Amniotic epithelial cell (primary cell): ENCODE measurements around the gene ZMYND15.

Experiments used
- DNase-seq: peaks from one replicate; pipeline ENCODE4 v3.0.0-alpha.2; 2010; ENCODE audit warnings: low read depth

The ZMYND15 gene

GRCh38 chr17:4786516-4786915, 46.9 kb downstream of the ZMYND15 start:
- no peak for DNase-seq

- peak; percentile 29 for DNase-seq
These were observed 48.6 kb downstream of the ZMYND15 start for GRCh38 chr17:4788159-4788806.

- DNase-seq: no peak
These were observed 49.4 kb downstream of the ZMYND15 start, which contains the start of gene GLTPD2 for GRCh38 chr17:4788807-4789700. GLTPD2 (plus strand) TSS chr17:4788964; CDS start chr17:4789012, 48 bp downstream.

GRCh38 chr17:4789701-4789950, 50.0 kb downstream of the ZMYND15 start:
- no peak for DNase-seq

GRCh38 chr17:4789951-4790704, 50.5 kb downstream of the ZMYND15 start:
- DNase-seq: peak; percentile 96

GRCh38 chr17:4790705-4791088, 51.1 kb downstream of the ZMYND15 start:
- no peak for DNase-seq

- no peak for DNase-seq
These were observed 55.5 kb downstream of the ZMYND15 start for GRCh38 chr17:4795168-4795567.
